GM12878 (cell line): ENCODE data around the gene SCIN. TPM values are rescaled to one million over a fixed set of nuclear protein-coding genes. Genes with fewer than 3 reads are reported as not detected.

Experiments
- CTCF ChIP-seq, 3 experiments: IDR thresholded peaks in 2 of 3; conservative IDR thresholded peaks in 1 of 3; 2 replicates each; pipeline ENCODE4 v1.5.1; 2011; ENCODE audit warnings: low read depth in 3 of 3, low read length in 3 of 3, mild to moderate bottlenecking in 3 of 3, control low read depth in 2 of 3, moderate library complexity in 2 of 3, inconsistent platforms in 1 of 3, mixed read lengths in 1 of 3; ENCODE audit not compliant: control insufficient read depth in 2 of 3, insufficient read depth in 1 of 3; ENCODE audit errors: extremely low read depth in 1 of 3
- CUX1 ChIP-seq: IDR thresholded peaks from 2 replicates; pipeline ENCODE4 v1.6.1; 2012; ENCODE audit warnings: improper control_type of control experiment, low read depth, low read length; ENCODE audit not compliant: insufficient replicate concordance
- EGR1 ChIP-seq, 2 experiments: IDR thresholded peaks; 1 replicate in 1 of 2; 2 replicates in 1 of 2; pipeline ENCODE4 v1.6.1; 2011 to 2012; ENCODE audit warnings: low read depth in 2 of 2, low read length in 2 of 2, borderline replicate concordance in 1 of 2, mild to moderate bottlenecking in 1 of 2, moderate library complexity in 1 of 2
- FOS ChIP-seq: IDR thresholded peaks from 3 replicates; pipeline ENCODE4 v1.6.1; 2011; ENCODE audit warnings: borderline replicate concordance; ENCODE audit not compliant: insufficient read length; ENCODE audit errors: extremely low read depth
- NRF1 ChIP-seq: conservative IDR thresholded peaks from 2 replicates; pipeline ENCODE4 v1.6.1; 2011; ENCODE audit warnings: mild to moderate bottlenecking, low read depth, low read length, improper control_type of control experiment
- RELA ChIP-seq: fragments of 450-650 bp; IDR thresholded peaks from 2 replicates; pipeline ENCODE4 v1.8.0; 2014; ENCODE audit warnings: borderline replicate concordance; ENCODE audit not compliant: partially characterized antibody
- RUNX3 ChIP-seq: IDR thresholded peaks from 2 replicates; pipeline ENCODE4 v1.6.1; 2012; ENCODE audit warnings: low read length, inconsistent platforms
- SMC3 ChIP-seq: IDR thresholded peaks from 2 replicates; pipeline ENCODE4 v1.6.1; 2011; ENCODE audit warnings: low read length, improper control_type of control experiment, borderline replicate concordance
- USF1 ChIP-seq: IDR thresholded peaks from 2 replicates; pipeline ENCODE4 v1.6.1; 2011; ENCODE audit warnings: borderline replicate concordance, low read depth, mild to moderate bottlenecking, moderate library complexity, mixed read lengths, low read length; ENCODE audit not compliant: insufficient read depth; ENCODE audit errors: extremely low read length
- YY1 ChIP-seq: IDR thresholded peaks from 2 replicates; pipeline ENCODE4 v1.6.1; 2011; ENCODE audit warnings: low read depth, mild to moderate bottlenecking, low read length
- ZBTB33 ChIP-seq: fragments of 450-650 bp; IDR thresholded peaks from 2 replicates; pipeline ENCODE4 v1.6.1; 2017; ENCODE audit warnings: mild to moderate bottlenecking
- ZBTB4 ChIP-seq: fragments of 450-650 bp; formaldehyde crosslinking; IDR thresholded peaks from 2 replicates; pipeline ENCODE4 v1.4.0; 2022; ENCODE audit warnings: mild to moderate bottlenecking, moderate library complexity
- polyA plus RNA-seq, 11 experiments: library from polyadenylated mRNA; depleted of rRNA in 4 of 11; unstranded in 6 of 11; stranded (reverse) in 5 of 11; fragments of >200 nt; fragmentation: Nextera tagmentation in 4 of 11; fragmentation: Illumina TruSeq in 1 of 11; extraction: Ambion mirVana in 4 of 11; extraction: Trizol in 1 of 11; gene quantifications; 1 replicate in 1 of 11; 2 replicates in 10 of 11; pipeline versions ENCODE4 v1.2.1 to v1.2.3, GENCODE V29; 2011 to 2016; ENCODE audit warnings: inconsistent platforms in 2 of 11, missing spikeins in 2 of 11, low read depth in 1 of 11
- total RNA-seq, 4 experiments: library from RNA; depleted of rRNA in 3 of 4; stranded (reverse); fragments of >200 nt in 3 of 4; fragmentation: Illumina TruSeq in 1 of 4; extraction: Trizol in 1 of 4; gene quantifications; 2 replicates each; pipeline versions ENCODE4 v1.2.1 to v1.2.3, GENCODE V29; 2013 to 2021

SCIN gene
- total and polyA plus RNA-seq, 10 of the 15 experiments (the other 5 are each of a cell fraction or from before 2014, with no cell fraction given) = 0.23 to 2.1 (median 1.0) TPM

GRCh38 chr7:12686234-12686890 is 115.8 kb downstream of the SCIN start (continued):
- TF ChIP-seq CUX1 (no peak), RELA (no peak), ZBTB33 (no peak), EGR1 (IDR thresholded peaks at IDR 0.05; ENCODE audit: borderline replicate concordance in 1 of 2, low read depth in 2 of 2, low read length in 2 of 2) (no peak), SMC3 (peak; percentile 29), CTCF (IDR thresholded peaks at IDR 0.05 in 2 of 3, conservative IDR thresholded peaks at IDR 0.05 in 1 of 3; ENCODE audit: control insufficient read depth in 2 of 3, extremely low read depth in 1 of 3, insufficient read depth in 1 of 3, low read depth in 3 of 3, low read length in 3 of 3) (peak; percentile 61 to 92 (median 71); a peak in 5 of 6 replicates), RUNX3 (peak; percentile 52; the same call in 1 of the 2 replicates), ZBTB4 (CRISPR knock-in tag) (no peak), USF1 (peak; percentile 70), NRF1 (no peak), FOS (no peak), YY1 (peak; percentile 55; the same call in 1 of the 2 replicates)
